ENCODE data around the gene QKI. TPM values are rescaled to one million over a fixed set of nuclear protein-coding genes. Genes with fewer than 3 reads are reported as not detected.
"Not testable (repeated sequence)": the region's sequence is repeated elsewhere in the genome, so short reads cannot be mapped to it uniquely, and the experiment has no call there.

QKI gene
- polyA plus RNA-seq, 1 donor (not counting 4 experiments of a cell fraction or from before 2014, with no cell fraction given), result 53.3 TPM

GRCh38 chr6:163588220-163588919 is 173.9 kb downstream of the QKI start:
- H3K9ac ChIP-seq (ENCODE audit: control insufficient read depth, extremely low read depth, insufficient read depth, low read length), result no peak overlapping the region
- FAIRE-seq (peak; percentile 49), DNase-seq (ENCODE audit: low read depth, low spot score) (no peak)
- H2AFZ ChIP-seq (ENCODE audit: control insufficient read depth, low read length), result no peak overlapping the region
- dilution Hi-C loops (cut with MboI; ENCODE audit: extremely low pct_ligation_motif_present, low sequenced_read_pairs), result no loop called here
- peak overlapping the region; percentile 30 for H3K4me2 ChIP-seq (ENCODE audit: control insufficient read depth, extremely low read depth, insufficient read depth, low read depth, low read length)
- no peak for TF ChIP-seq CTCF (optimal IDR thresholded peaks at IDR 0.05 in 1 of 3, IDR thresholded peaks at IDR 0.05 in 1 of 3, conservative IDR thresholded peaks at IDR 0.05 in 1 of 3; ENCODE audit: extremely low read depth in 1 of 3, insufficient read depth in 2 of 3, low read length in 3 of 3)
- TF ChIP-seq EZH2 (IDR thresholded peaks at IDR 0.05; ENCODE audit: low read length), result no peak
- H3K79me2 ChIP-seq (ENCODE audit: control insufficient read depth, insufficient read depth, low read length), result no peaks in the 10 kb centered on the region
- no peaks in the 10 kb centered on the region for H3K27me3 ChIP-seq (ENCODE audit: control insufficient read depth, extremely low read depth, insufficient read depth, low read length)
- peak overlapping the region in 1 of 3 experiments; percentile 7 for H3K4me3 ChIP-seq (ENCODE audit: control insufficient read depth in 2 of 3, extremely low read depth in 1 of 3, insufficient read depth in 2 of 3, low read depth in 1 of 3, low read length in 3 of 3)
- H3K27ac ChIP-seq (ENCODE audit: control insufficient read depth, insufficient read depth, low read length), result peak overlapping the region; percentile 79
- H4K20me1 ChIP-seq (ENCODE audit: control insufficient read depth, extremely low read depth, insufficient read depth, low read length), result no peaks in the 10 kb centered on the region
- no peaks in the 10 kb centered on the region for H3K36me3 ChIP-seq (ENCODE audit: control insufficient read depth in 2 of 2, extremely low read depth in 1 of 2, insufficient read depth in 2 of 2, low read length in 2 of 2)
- no peaks in the 10 kb centered on the region for H3K9me3 ChIP-seq (ENCODE audit: control insufficient read depth, low read depth, low read length)
- H3K4me1 ChIP-seq (ENCODE audit: control insufficient read depth, extremely low read depth, insufficient read depth, low read length), result peaks cover 14% of the 10 kb centered on the region
- H3K9me1 ChIP-seq (ENCODE audit: control insufficient read depth, extremely low read depth, insufficient read depth, low read length), result no peaks in the 10 kb centered on the region

- H3K4me2 ChIP-seq (ENCODE audit: control insufficient read depth, extremely low read depth, insufficient read depth, low read depth, low read length), result no peak overlapping the region
- TF ChIP-seq CTCF (optimal IDR thresholded peaks at IDR 0.05 in 1 of 3, IDR thresholded peaks at IDR 0.05 in 1 of 3, conservative IDR thresholded peaks at IDR 0.05 in 1 of 3; ENCODE audit: extremely low read depth in 1 of 3, insufficient read depth in 2 of 3, low read length in 3 of 3) (no peak), EZH2 (IDR thresholded peaks at IDR 0.05; ENCODE audit: low read length) (no peak)
- DNase-seq (ENCODE audit: low read depth, low spot score) (no peak), FAIRE-seq (no peak)
- no peaks in the 10 kb centered on the region for H3K9me1 ChIP-seq (ENCODE audit: control insufficient read depth, extremely low read depth, insufficient read depth, low read length)
- no peaks in the 10 kb centered on the region for H3K27me3 ChIP-seq (ENCODE audit: control insufficient read depth, extremely low read depth, insufficient read depth, low read length)
- H3K4me3 ChIP-seq (ENCODE audit: control insufficient read depth in 2 of 3, extremely low read depth in 1 of 3, insufficient read depth in 2 of 3, low read depth in 1 of 3, low read length in 3 of 3), result no peak overlapping the region
- no peaks in the 10 kb centered on the region for H3K9me3 ChIP-seq (ENCODE audit: control insufficient read depth, low read depth, low read length)
- no peaks in the 10 kb centered on the region for H4K20me1 ChIP-seq (ENCODE audit: control insufficient read depth, extremely low read depth, insufficient read depth, low read length)
- dilution Hi-C loops (cut with MboI; ENCODE audit: extremely low pct_ligation_motif_present, low sequenced_read_pairs), result no loop called here
- no peak overlapping the region for H2AFZ ChIP-seq (ENCODE audit: control insufficient read depth, low read length)
- H3K9ac ChIP-seq (ENCODE audit: control insufficient read depth, extremely low read depth, insufficient read depth, low read length), result no peak overlapping the region
- peaks cover 14% of the 10 kb centered on the region for H3K4me1 ChIP-seq (ENCODE audit: control insufficient read depth, extremely low read depth, insufficient read depth, low read length)
- H3K27ac ChIP-seq (ENCODE audit: control insufficient read depth, insufficient read depth, low read length), result no peak overlapping the region
- H3K79me2 ChIP-seq (ENCODE audit: control insufficient read depth, insufficient read depth, low read length), result no peaks in the 10 kb centered on the region
- no peaks in the 10 kb centered on the region for H3K36me3 ChIP-seq (ENCODE audit: control insufficient read depth in 2 of 2, extremely low read depth in 1 of 2, insufficient read depth in 2 of 2, low read length in 2 of 2)
These were observed 174.9 kb downstream of the QKI start for GRCh38 chr6:163589387-163589786.

- H3K36me3 ChIP-seq (ENCODE audit: control insufficient read depth in 2 of 2, extremely low read depth in 1 of 2, insufficient read depth in 2 of 2, low read length in 2 of 2); H3K4me2 ChIP-seq (ENCODE audit: control insufficient read depth, extremely low read depth, insufficient read depth, low read depth, low read length); H3K4me3 ChIP-seq (ENCODE audit: control insufficient read depth in 2 of 3, extremely low read depth in 1 of 3, insufficient read depth in 2 of 3, low read depth in 1 of 3, low read length in 3 of 3); H3K27me3 ChIP-seq (ENCODE audit: control insufficient read depth, extremely low read depth, insufficient read depth, low read length); H3K27ac ChIP-seq (ENCODE audit: control insufficient read depth, insufficient read depth, low read length); H2AFZ ChIP-seq (ENCODE audit: control insufficient read depth, low read length); DNase-seq (ENCODE audit: low read depth, low spot score); H4K20me1 ChIP-seq (ENCODE audit: control insufficient read depth, extremely low read depth, insufficient read depth, low read length); FAIRE-seq; H3K9ac ChIP-seq (ENCODE audit: control insufficient read depth, extremely low read depth, insufficient read depth, low read length); H3K79me2 ChIP-seq (ENCODE audit: control insufficient read depth, insufficient read depth, low read length); H3K9me3 ChIP-seq (ENCODE audit: control insufficient read depth, low read depth, low read length); dilution Hi-C loops (cut with MboI; ENCODE audit: extremely low pct_ligation_motif_present, low sequenced_read_pairs); H3K9me1 ChIP-seq (ENCODE audit: control insufficient read depth, extremely low read depth, insufficient read depth, low read length): not testable (repeated sequence)
- peaks cover 14% of the 10 kb centered on the region for H3K4me1 ChIP-seq (ENCODE audit: control insufficient read depth, extremely low read depth, insufficient read depth, low read length)
These were observed 175.6 kb downstream of the QKI start for GRCh38 chr6:163590132-163590531.

All from keratinocyte (primary cell).